ENCODE results near the gene ZNF565.
"Not testable (repeated sequence)": the region's sequence is repeated elsewhere in the genome, so short reads cannot be mapped to it uniquely, and the experiment has no call there.

Gene ZNF565

DNA sequence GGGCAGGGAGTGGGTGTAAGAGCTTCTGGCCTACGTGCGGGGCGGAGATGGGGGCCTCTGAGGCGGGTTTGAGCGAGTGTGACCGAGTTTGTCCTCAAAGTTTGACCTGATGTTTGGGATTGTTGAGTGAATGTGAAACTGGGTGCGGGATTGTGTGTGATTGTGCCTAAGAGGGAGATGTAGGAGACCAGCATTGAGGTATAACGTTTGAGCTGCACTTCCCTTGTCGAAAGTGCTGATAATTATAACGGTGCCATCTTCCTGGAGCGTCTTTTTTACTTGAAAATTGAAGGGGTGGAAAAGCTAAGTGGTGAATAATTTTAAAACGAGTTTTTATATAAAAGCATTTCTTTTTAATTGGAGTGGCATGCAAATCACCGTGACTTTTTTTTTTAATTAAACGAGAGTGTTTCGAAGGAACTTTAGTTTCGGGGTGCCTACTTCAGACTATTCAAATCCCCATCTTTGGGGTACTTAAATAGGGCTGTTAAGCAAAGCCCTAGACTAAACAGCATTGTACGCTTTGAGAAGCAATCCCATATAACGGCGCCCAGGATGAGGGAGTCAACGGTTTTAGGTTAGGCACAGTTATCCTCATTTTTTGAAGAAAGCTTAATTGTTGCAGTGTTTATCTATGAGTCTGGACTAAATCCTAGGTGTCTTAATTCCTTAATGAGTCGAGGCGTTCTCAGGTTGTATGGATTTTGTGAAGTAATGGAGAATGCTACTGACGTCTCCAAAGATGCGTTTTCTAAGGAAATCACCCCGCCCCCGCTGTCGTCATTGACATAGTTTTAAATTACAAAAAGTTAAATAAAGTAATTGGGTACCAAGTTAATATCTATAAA is 1.0 kb upstream of the ZNF565 start:
- in situ Hi-C loops (cut with MboI; ENCODE audit: low sequenced_read_pairs): no loop called here

DNA sequence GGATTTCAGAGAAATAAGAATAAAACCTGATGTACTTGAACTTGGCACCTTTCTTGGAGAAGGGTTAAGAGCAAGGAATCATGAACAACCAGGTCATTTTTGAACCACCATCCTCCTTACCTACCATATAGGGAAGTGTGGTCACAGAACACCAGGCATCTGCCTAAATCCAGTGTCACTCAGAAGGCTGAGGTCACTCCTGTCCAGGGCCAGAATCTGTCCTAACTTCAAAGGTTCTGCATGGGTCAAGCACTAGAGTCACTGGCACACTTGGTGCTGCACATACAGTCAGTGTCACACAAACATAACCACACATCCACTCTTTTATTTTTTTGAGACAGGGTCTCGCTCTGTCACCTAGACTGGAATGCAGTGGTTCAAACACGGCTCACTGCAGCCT is 1.6 kb downstream of the ZNF565 start:
- in situ Hi-C loops (cut with MboI; ENCODE audit: low sequenced_read_pairs): no loop called here

DNA sequence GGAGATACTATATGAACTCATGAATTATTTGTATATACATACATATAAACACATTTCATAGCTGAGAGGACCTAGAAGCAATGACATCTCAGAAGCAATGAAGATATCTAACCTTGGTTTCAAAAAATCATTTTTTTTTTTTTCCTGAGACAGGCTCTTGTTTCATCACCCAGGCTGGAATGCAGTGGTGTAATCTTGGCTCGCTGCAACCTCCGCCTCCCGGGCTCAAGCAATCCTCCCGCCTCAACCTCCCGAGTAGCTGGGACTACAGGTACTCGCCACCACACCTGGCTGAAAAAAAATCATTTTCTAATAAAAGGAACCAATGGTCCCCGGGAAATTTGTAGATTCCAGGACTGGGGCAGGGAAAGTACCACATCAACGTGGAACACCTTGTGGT is 4.0 kb downstream of the ZNF565 start:
- in situ Hi-C loops (cut with MboI; ENCODE audit: low sequenced_read_pairs): no loop called here

DNA sequence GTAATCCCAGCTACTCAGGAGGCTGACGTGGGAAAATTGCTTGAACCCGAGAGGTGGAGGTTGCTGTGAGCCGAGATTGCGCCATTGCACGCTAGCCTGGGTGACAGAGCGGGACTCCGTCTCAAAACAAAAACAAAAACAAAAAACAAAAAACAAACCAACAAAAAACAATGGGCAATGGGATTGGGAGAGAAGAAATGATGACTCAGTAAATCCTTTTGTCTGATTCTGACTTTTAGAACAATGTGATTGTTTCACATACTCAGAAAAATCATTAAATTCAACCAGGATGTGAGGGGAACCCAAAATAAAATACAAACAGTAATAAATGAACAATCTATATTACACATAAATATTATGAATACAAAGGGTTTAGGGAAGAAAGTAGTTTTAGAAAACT is 5.1 kb downstream of the ZNF565 start:
- in situ Hi-C loops (cut with MboI; ENCODE audit: low sequenced_read_pairs): no loop called here

DNA sequence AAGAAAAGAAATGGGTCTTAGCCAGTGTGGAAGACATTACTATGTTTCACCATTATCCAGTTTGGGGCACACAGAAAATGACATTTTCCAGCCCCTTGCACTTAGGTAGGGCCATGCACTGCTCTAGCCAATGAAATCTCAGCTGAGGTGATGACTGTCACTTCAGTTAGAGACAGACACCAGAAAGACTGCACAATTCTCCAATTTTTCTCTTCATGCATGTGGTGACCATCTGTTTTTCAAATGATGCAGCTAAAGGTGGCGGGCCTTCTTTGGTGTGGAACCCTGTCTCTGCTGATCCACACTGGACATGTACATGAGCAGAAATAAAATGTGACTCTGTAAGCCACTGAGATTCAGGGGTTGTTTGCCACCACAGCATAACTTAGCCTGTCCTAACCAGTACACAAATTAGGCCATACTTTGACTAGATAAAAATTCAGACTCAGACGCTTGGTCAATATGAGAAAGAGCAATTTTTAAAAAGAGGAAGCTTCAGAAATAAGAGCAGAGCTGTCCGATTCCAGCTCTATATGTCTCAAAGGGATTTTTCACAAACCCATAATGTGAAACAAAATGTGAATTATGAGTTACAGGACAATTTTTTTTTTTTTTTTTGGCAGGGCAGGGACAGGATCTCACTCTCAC is 6.7 kb downstream of the ZNF565 start:
- in situ Hi-C loops (cut with MboI; ENCODE audit: low sequenced_read_pairs): no loop called here

DNA sequence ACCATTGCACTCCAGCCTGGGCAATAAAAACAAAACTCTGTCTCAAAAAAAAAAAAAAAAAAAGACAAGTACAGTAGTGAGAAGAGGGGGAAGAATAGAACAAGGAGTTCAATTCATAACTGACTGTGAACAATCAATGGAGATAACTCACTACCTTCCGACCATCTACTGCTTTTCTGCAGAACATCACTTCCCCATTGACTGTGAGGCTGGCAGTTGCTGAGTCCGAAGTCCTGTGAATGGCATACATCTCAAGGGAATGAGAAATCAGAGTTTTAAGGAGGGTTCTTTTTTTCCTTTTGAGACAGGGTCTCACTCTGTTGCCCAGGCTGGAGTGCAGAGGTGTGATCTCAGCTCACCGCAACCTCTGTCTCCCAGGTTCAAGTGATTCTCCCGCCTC is 11.2 kb downstream of the ZNF565 start:
- in situ Hi-C loops (cut with MboI; ENCODE audit: low sequenced_read_pairs): no loop called here

DNA sequence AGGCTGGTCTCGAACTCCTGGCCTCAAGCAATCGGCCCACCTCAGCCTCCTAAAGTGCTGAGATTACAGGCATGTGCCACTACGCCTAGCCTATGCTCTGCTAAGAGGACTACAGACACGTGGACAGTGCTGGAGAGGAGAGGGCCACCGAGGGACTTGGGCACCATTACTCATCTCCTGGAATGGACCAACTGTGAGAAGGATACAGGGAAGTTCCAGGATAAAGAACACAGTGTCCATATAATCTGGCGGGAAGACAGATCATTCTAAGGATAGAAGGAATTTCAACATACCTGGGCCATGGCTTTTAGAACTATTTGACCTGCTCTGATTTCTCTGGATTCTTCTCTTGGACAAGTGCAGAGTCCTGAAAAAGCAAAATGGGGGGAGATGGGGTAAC is 12.8 kb downstream of the ZNF565 start:
- in situ Hi-C loops (cut with MboI; ENCODE audit: low sequenced_read_pairs): no loop called here

DNA sequence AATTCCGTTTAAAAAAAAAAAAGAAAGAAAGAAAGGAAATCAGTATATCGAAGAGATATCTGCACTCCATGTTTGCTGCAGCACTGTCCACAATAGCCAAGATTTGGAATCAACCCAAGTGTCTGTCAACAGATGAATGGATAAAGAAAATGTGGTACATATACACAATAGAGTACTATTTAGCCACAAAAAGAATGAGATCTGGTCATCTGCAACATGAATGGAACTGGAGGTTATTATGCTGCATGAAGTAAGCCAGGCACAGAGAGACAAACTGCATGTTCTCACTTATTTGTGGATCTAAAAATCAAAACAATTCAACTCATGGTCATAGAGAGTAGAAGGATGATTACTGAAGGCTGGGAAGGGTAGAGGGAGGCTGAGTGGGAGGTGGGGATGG is 16.3 kb downstream of the ZNF565 start:
- in situ Hi-C loops (cut with MboI; ENCODE audit: low sequenced_read_pairs): no loop called here

DNA sequence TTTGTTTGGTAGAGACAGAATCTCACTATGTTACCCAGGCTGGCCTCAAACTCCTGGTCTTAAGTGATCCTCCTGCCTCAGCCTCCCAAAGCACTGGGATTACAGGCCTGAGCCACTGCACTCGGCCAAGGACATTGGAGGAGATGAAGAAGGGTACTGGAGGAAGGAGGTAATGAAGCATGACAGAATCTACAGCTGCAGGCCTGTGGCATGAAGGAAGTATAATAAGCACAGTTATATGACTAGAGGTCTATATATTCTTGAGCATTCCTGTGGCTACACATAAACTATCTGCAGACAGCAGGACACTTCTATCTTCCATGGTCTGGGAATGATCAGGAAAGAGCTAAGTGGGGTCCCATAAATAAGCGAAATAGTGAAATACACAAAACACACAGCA is 18.2 kb downstream of the ZNF565 start:
- in situ Hi-C loops (cut with MboI; ENCODE audit: low sequenced_read_pairs): no loop called here

DNA sequence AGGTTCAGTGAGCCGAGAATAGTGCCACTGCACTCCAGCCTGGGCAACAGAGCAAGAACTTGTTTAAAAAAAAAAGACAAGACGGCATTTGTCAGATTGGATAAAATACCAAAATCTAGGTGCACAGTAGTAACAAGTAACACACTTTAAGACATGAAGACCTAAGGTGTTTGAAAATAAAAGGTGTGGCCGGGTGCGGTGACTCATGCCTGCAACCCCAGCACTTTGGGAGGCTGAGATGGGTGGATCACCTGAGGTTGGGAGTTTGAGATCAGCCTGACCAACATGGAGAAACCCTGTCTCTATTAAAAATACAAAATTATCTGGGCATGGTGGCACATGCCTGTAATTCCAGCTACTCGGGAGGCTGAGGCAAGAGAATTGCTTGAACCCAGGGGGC is 27.7 kb downstream of the ZNF565 start:
- in situ Hi-C loops (cut with MboI; ENCODE audit: low sequenced_read_pairs): not testable (repeated sequence)

DNA sequence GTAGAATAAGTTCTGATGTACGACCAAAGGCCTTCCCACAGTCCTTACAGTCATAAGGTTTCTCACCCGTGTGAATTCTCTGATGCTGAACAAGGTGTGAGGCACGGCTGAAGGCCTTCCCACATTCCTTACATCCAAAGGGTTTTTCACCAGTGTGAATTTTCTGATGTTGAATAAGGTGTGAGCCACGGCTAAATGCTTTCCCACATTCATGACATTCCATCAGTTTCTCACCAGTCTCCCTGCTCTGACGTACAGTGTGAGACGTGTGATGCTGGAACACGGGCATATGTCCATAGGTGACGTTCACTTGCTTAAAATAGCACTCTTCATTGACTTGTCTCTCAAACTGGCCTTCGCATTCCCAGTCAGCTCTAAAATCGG is 31.2 kb downstream of the ZNF565 start:
- in situ Hi-C loops (cut with MboI; ENCODE audit: low sequenced_read_pairs): no loop called here

DNA sequence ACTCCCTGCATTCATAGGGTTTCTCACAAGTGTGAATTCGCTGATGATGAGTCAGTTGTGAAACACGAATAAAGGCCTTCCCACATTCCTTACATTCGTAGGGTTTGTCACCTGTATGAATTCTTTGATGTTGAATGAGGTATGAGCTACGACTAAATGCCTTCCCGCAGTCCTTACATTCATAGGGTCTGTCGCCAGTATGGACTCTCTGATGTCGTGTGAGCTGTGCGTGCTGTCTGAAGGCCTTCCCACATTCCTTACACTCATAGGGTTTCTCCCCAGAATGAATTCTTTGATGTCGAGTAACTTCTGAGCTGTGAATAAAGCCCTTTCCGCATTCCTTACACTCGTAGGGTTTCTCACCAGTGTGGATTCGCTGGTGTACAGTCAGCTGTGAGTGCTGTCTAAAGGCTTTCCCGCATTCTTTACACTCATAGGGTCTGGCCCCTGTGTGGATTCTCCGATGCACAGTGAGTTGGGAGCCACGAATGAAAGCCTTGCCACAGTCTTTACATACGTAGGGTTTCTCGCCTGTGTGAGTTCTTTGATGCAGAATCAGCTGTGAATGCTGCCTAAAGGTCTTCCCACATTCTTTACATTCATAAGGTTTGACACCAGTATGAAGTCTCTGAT is 31.7 kb downstream of the ZNF565 start:
- in situ Hi-C loops (cut with MboI; ENCODE audit: low sequenced_read_pairs): no loop called here

DNA sequence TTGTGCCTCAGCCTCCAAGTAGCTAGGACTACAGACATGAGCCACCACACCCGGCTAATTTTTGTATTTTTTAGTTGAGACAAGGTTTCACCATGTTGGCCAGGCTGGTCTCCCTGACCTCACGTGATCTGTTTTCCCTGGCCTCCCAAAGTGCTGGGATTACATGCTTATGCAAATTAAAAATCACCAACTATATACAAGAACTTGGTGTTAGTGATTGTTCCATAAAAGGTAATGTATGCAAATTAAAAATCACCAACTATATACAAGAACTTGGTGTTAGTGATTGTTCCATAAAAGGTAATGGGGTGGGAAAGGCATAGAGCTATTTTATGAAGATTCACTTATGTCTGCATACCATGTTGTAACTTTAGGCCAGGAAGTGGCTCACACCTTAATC is 35.4 kb downstream of the ZNF565 start:
- in situ Hi-C loops (cut with MboI; ENCODE audit: low sequenced_read_pairs): not testable (repeated sequence)

DNA sequence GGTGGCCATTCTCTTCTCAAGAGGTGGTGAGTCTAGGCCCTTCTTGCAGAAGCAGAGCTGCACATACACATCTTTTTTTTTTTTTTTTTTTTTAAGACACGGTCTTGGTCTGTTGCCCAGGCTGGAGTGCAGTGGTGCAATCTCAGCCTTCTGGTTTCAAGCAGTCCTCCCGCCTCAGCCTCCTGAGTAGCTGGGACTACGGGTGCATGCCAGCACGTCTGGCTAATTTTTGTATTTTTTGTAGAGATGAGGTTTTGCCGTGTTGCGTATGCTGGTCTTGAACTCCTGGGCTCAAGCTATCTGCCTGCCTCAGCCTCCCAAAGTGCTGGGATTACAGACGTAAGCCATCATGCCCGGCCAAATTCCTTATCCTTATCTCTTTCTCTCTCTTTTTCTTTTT is 40.6 kb downstream of the ZNF565 start:
- in situ Hi-C loops (cut with MboI; ENCODE audit: low sequenced_read_pairs): not testable (repeated sequence)

DNA sequence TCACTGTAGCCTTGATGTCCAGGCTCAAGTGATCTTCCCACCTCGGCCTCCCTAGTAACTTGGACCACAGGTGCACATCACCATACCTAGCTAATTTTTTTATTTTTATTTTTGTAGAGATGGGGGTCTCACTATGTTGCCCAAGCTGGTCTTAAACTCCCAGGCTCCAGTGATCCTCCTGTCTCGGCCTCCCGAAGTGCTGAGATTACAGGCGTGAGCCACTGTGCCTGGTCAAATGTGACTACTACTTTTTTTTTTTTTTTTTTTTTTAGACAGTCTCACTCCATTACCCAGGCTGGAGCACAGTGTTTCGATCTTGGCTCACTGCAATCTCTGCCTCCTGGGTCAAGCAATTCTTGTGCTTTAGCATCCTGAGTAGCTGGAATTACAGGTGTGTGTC is 41.6 kb downstream of the ZNF565 start:
- in situ Hi-C loops (cut with MboI; ENCODE audit: low sequenced_read_pairs): no loop called here

DNA sequence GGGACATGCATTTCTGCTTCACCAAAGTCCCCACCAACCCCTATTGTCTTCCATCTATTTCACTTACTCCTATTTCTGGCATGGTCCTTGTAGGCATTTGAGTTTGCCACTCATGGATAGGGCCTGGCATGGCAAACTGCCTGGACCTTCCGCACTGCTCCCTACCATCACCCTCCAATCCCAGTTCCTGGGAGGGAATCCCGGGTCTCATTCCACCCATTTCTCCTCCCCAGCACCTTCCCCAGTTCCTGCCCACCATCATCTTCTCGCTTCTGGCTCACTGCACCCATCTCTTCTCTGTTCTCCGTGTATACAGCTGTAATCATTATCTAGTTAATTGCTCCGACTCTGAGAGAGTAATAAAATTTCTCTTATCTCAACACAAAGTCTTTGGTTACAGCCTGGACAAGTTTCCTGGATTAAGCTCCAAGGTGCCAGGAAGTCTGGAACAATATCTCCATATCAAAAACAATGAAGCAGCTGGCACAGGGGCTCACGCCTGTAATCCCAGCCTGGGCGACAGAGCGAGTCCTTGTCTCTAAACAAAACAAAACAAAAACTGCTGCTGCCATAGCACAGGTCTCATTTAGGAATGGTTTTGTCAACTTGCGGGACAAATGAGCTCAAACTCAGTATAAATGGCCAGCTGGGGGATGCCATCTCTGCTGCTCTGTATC is 45.2 kb downstream of the ZNF565 start:
- in situ Hi-C loops (cut with MboI; ENCODE audit: low sequenced_read_pairs): no loop called here

DNA sequence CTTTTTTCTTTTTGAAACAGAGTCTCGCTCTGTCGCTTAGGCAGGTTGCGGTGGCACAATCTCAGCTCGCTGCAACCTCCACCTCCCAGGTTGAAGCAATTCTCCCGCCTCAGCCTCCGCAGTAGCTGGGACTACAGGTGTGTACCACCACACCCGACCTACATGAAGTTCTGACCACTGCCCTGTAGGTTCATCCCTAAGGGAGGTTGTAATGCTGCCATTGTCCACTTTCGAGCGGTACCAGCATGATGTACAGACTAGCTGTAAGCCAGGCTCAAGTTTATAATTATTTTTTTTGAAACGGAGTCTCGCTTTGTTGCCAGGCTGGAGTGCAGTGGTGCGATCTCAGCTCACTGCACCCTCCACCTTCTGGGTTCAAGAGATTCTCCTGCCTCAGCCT is 50.7 kb downstream of the ZNF565 start:
- in situ Hi-C loops (cut with MboI; ENCODE audit: low sequenced_read_pairs): no loop called here

DNA sequence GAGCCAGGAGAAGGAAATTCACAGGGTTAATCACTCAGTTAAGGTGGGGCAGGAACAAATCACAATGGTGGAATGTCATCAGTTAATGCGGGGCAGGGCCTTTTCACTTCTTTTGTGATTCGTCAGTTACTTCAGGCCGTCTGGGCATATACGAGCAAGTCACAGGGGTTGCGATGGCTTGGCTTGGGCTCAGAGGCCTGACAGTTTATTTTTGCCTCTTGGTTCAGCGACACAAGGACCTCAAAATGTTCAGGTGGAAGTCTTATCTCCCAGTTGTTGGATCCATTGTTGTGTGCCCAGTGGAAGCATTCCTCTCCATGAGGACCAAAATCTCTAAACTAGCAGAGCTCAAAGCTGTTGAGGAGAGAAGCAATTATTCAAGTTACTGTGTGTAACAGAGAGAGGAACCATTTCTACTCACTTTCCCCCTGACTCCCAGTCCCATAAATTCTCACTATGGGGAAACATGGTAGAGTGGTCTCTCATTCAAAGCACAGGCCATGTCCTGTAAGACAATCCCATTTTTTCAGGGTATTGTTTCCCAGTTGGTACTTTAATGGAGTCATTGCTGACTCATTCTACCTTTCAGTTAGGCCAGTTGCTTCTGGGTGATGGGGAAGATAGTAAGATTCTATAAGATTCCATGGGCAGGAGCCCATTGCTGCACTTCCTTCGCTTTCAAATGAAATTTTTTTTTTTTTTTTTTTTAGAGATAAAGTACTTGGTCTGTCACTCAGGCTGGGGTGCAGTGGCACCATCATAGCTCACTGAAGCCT is 53.5 kb downstream of the ZNF565 start:
- in situ Hi-C loops (cut with MboI; ENCODE audit: low sequenced_read_pairs): no loop called here

DNA sequence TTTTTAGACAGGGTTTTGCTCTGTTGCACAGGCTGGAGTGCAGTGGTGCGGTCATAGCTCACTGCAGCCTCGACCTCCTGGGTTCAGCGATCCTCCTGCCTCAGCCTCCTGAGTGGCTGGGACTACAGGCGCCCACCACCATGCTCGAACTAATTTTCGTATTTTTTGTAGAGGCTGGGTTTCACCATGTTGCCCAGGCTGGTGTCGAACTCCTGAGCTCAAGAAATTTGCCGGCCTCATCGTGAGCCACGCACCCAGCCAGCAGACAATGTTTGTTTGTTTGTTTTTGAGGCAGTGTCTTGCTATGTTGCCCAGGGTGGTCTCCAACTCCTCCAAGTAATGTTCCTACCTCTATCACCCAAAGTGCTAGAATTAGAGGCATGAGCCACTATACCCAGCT is 61.3 kb downstream of the ZNF565 start:
- in situ Hi-C loops (cut with MboI; ENCODE audit: low sequenced_read_pairs): no loop called here

DNA sequence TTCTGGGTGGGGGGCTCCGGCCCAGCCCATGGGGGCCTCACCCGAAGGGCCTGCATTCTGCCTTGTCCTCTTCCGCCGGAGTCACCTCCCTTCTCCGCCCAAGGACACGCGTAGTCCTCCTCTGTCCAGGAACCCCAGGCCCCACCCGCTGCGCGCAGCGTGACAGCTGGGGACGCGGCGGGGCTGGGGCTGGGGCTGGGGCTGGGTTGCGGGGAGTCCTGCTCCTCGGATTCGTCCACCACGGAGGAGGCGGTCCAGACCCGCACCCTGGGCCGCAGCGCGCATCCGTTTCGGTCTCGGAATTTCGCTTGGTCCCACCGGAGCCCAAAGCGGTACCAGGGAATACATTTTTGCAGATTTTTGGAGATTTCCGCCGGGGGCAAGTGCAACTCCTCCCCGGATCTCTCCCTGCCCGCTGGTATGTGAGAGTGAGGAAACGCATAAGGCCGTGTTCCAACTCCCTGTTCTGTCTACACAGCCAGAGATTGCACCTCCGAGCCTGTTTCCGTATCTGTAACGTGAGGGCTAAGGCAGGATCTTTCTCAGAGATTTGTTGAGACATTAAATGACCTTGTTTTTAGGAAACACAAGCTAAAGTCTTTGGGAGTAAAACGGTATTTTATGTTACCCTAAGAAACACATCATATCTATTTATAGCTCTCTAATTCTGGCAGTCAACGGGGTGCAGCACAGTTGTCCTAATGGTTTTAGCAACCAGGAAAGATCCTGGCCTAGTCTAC is 61.9 kb downstream of the ZNF565 start, which contains the start of gene COX7A1:
Gene COX7A1 (minus strand): TSS at position 96 of the 740 bp plus-strand sequence. CDS start 40 bp downstream, at position 56.
- in situ Hi-C loops (cut with MboI; ENCODE audit: low sequenced_read_pairs): no loop called here

All from HL-60/S4 treated with phorbol 12-myristate 13-acetate at 8.2 ng/mL for 4 days and 3 days (cell line).